Endothelial cell of umbilical vein (primary cell): ENCODE measurements around the gene PEMT. TPM values are rescaled to one million over a fixed set of nuclear protein-coding genes. Genes with fewer than 3 reads are reported as not detected.

Experiments used
- BruUV-seq: library from RNA; stranded (reverse); fragments of 400-500 nt; replicated peaks from 2 replicates; lab custom pipeline; 2021; lab: Mats Ljungman, UMichigan
- CTCF ChIA-PET: fragments of 300-600, 350-600 bp; sonication (Branson Sonifier 250); formaldehyde crosslinking; loops from one replicate; lab custom pipeline; 2021; ENCODE audit warnings: antibody characterized with exemption, inconsistent platforms; lab: Charles Lee
- POLR2A ChIA-PET: fragments of 300-600, 350-600 bp; sonication (Branson Sonifier 250); formaldehyde crosslinking; loops from one replicate; lab custom pipeline; 2021; ENCODE audit warnings: antibody characterized with exemption, inconsistent platforms; lab: Charles Lee
- DNase-seq: peaks from one replicate; pipeline ENCODE4 v3.0.0-alpha.2; 2011; ENCODE audit warnings: low read depth, low spot score
- FAIRE-seq: peaks from 2 replicates; lab custom pipeline; 2011; peaks lifted over from hg19 to GRCh38; lab: Jason Lieb, UNC
- H2AFZ ChIP-seq: 2 replicates; pipeline ENCODE4 v1.6.0; 2012; ENCODE audit warnings: low read depth, low read length, control low read depth, inconsistent platforms
- H3K27ac ChIP-seq: 2 replicates; pipeline ENCODE4 v1.5.1; 2011; ENCODE audit warnings: low read depth, mild to moderate bottlenecking, control low read depth, low read length, moderate library complexity; ENCODE audit not compliant: insufficient read depth
- H3K27me3 ChIP-seq, 2 experiments: 2 replicates each; pipeline versions ENCODE4 v1.6.0 to v1.6.1; 2011; ENCODE audit warnings: low read length in 2 of 2, mixed read lengths in 1 of 2; ENCODE audit not compliant: control insufficient read depth in 2 of 2, insufficient read depth in 2 of 2
- H3K36me3 ChIP-seq, 2 experiments: 2 replicates in 1 of 2; 3 replicates in 1 of 2; pipeline ENCODE4 v1.5.1; 2011; ENCODE audit warnings: low read length in 2 of 2, mild to moderate bottlenecking in 1 of 2, moderate library complexity in 1 of 2; ENCODE audit not compliant: control insufficient read depth in 2 of 2, insufficient read depth in 2 of 2; ENCODE audit errors: extremely low read depth in 1 of 2
- H3K4me1 ChIP-seq: 3 replicates; pipeline ENCODE4 v1.5.1; 2011; ENCODE audit warnings: mild to moderate bottlenecking, low read length; ENCODE audit not compliant: control insufficient read depth, insufficient read depth; ENCODE audit errors: extremely low read depth
- H3K4me2 ChIP-seq: 2 replicates; pipeline ENCODE4 v1.6.1; 2011; ENCODE audit warnings: low read length, control low read depth, mixed read lengths; ENCODE audit not compliant: insufficient read depth
- H3K4me3 ChIP-seq, 3 experiments: fragments of 200-600 bp in 1 of 3; sonication (generic), shearing (Covaris generic) in 1 of 3; replicated peaks in 1 of 3; 2 replicates each; pipeline ENCODE4 v1.5.1; 2011 to 2016; ENCODE audit warnings: control low read depth in 3 of 3, low read length in 3 of 3, mild to moderate bottlenecking in 2 of 3, inconsistent platforms in 1 of 3, low read depth in 1 of 3, moderate library complexity in 1 of 3; ENCODE audit not compliant: insufficient read depth in 1 of 3
- H3K79me2 ChIP-seq: 2 replicates; pipeline ENCODE4 v1.6.0; 2012; ENCODE audit warnings: low read length, inconsistent platforms; ENCODE audit not compliant: control insufficient read depth, insufficient read depth
- H3K9ac ChIP-seq: replicated peaks from 2 replicates; pipeline ENCODE3; 2011; ENCODE audit warnings: low read length, control low read depth; ENCODE audit not compliant: insufficient read depth; ENCODE audit errors: extremely low read depth
- H3K9me1 ChIP-seq: replicated peaks from 3 replicates; pipeline ENCODE4 v1.6.0; 2011; ENCODE audit warnings: mild to moderate bottlenecking, low read length; ENCODE audit not compliant: control insufficient read depth, insufficient read depth; ENCODE audit errors: extremely low read depth
- H3K9me3 ChIP-seq: replicated peaks from 2 replicates; pipeline ENCODE4 v1.5.1; 2012; ENCODE audit warnings: low read length, inconsistent platforms; ENCODE audit not compliant: control insufficient read depth, insufficient read depth
- H4K20me1 ChIP-seq: replicated peaks from 2 replicates; pipeline ENCODE3; 2011; ENCODE audit warnings: mild to moderate bottlenecking, low read length; ENCODE audit not compliant: control insufficient read depth, insufficient read depth; ENCODE audit errors: extremely low read depth
- CTCF ChIP-seq, 2 donors: IDR thresholded peaks; 1 replicate in 1 of 2; 2 replicates in 1 of 2; pipeline ENCODE4 v1.5.1; 2011; ENCODE audit warnings: low read length in 2 of 2, mild to moderate bottlenecking in 2 of 2, moderate library complexity in 2 of 2, control low read depth in 1 of 2, inconsistent platforms in 1 of 2, low read depth in 1 of 2; ENCODE audit not compliant: insufficient read depth in 1 of 2; ENCODE audit errors: extremely low read depth in 1 of 2
- EZH2 ChIP-seq: IDR thresholded peaks from 2 replicates; pipeline ENCODE4 v1.6.1; 2012; ENCODE audit warnings: borderline replicate concordance, low read depth, mild to moderate bottlenecking, moderate library complexity, low read length, inconsistent platforms; ENCODE audit not compliant: severe bottlenecking
- FOS ChIP-seq: IDR thresholded peaks from 2 replicates; pipeline ENCODE4 v1.6.1; 2011; ENCODE audit warnings: mild to moderate bottlenecking, low read length, moderate library complexity, borderline replicate concordance; ENCODE audit not compliant: insufficient read depth
- GATA2 ChIP-seq: IDR thresholded peaks from 2 replicates; pipeline ENCODE4 v1.7.0; 2011; ENCODE audit warnings: low read depth, mild to moderate bottlenecking, moderate library complexity, mixed read lengths, low read length; ENCODE audit not compliant: insufficient read length, insufficient read depth
- JUN ChIP-seq: IDR thresholded peaks from 2 replicates; pipeline ENCODE4 v1.6.1; 2011; ENCODE audit warnings: borderline replicate concordance, low read depth; ENCODE audit not compliant: insufficient read length, insufficient read depth
- MYC ChIP-seq: IDR thresholded peaks from one replicate; pipeline ENCODE4 v1.6.1; 2011; ENCODE audit warnings: mild to moderate bottlenecking, low read depth, low read length
- POLR2A ChIP-seq: IDR thresholded peaks from 2 replicates; pipeline ENCODE4 v1.6.1; 2012; ENCODE audit warnings: low read depth, mild to moderate bottlenecking, control low read depth, low read length
- POLR2AphosphoS5 ChIP-seq: IDR thresholded peaks from 2 replicates; pipeline ENCODE4 v1.6.1; 2012; ENCODE audit warnings: low read depth, mild to moderate bottlenecking, control low read depth, low read length, moderate library complexity; ENCODE audit not compliant: insufficient read depth
- dilution Hi-C: fragments of 300-500 bp; cut with MboI; formaldehyde crosslinking; loops from one replicate; pipeline ENCODE4 v1.15.0; 2019; ENCODE audit warnings: low sequenced_read_pairs; ENCODE audit not compliant: extremely low pct_ligation_motif_present
- intact Hi-C: fragments of 100-400 bp; cut with micrococcal nuclease; formaldehyde crosslinking; loops from one replicate; pipeline ENCODE4 v1.10.0; 2022
- polyA plus RNA-seq, 4 experiments: library from polyadenylated mRNA; depleted of rRNA in 3 of 4; stranded (reverse) in 3 of 4; unstranded in 1 of 4; fragments of >200 nt; gene quantifications; 2 replicates each; pipeline versions ENCODE4 v1.2.1 to v1.2.3, GENCODE V29; 2011 to 2012; ENCODE audit warnings: missing spikeins in 1 of 4
- total RNA-seq: library from RNA; stranded (reverse); gene quantifications from 2 replicates; pipeline ENCODE4 v1.2.3, GENCODE V29; 2021
- TF ChIP-seq, protein P1 (sequence below): IDR thresholded peaks from 2 replicates; pipeline ENCODE4 v1.6.1; 2011; ENCODE audit not compliant: insufficient read depth, insufficient read length

PEMT gene
- total and polyA plus RNA-seq, 2 donors (not counting 3 experiments of a cell fraction or from before 2014, with no cell fraction given), result 35.1 to 58.4 TPM

DNA sequence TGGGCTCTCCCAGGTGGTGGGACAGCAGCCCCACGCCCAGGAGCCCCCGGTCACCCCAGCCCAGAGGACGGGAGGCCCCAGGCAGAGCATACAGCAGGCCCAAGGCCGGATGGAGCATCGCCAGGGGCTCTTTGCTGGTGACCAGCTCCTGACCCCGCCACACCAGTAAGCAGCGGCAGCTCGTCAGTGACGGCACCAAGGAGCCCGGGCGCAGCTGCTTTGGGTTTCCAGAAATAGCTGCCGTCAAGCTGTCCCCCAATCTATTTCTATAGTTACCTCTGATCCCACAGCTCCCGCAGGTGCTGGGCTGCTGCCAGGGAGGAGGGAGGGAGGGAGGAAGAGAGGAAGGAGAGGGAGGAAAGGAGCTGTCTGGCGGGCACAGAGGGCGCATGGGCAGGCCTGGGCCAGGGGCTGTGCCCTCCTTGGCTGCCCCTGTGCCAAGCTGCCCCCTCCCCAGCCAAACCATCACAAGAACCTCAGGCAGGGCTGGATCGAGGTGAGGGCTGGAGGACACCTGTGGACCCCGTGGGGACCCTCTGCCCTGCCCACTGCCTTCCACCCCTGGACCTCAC lies 84.5 kb downstream of the PEMT start:
- POLR2A ChIA-PET, result no interaction called here
- FAIRE-seq, result no peak
- Histone ChIP-seq H4K20me1 (no peaks in the 10 kb centered on the region), H3K27ac (no peak overlapping the region), H3K4me3 (no peak overlapping the region), H3K4me1 (no peaks in the 10 kb centered on the region), H3K9me3 (no peaks in the 10 kb centered on the region), H3K9me1 (no peaks in the 10 kb centered on the region), H3K36me3 (no peaks in the 10 kb centered on the region), H3K79me2 (no peaks in the 10 kb centered on the region), H2AFZ (no peak overlapping the region), H3K27me3 (no peaks in the 10 kb centered on the region), H3K9ac (no peak overlapping the region), H3K4me2 (no peak overlapping the region)
- TF ChIP-seq JUN (no peak), CTCF (IDR thresholded peaks at IDR 0.05; ENCODE audit: extremely low read depth in 1 of 2, insufficient read depth in 1 of 2, low read depth in 1 of 2, low read length in 2 of 2) (no peak), EZH2 (no peak), FOS (no peak), POLR2A (no peak), POLR2AphosphoS5 (no peak), MYC (no peak), GATA2 (no peak)
- TF ChIP-seq, protein P1, sequence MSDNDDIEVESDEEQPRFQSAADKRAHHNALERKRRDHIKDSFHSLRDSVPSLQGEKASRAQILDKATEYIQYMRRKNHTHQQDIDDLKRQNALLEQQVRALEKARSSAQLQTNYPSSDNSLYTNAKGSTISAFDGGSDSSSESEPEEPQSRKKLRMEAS, result no peak
- intact Hi-C loops, result no loop called here
- dilution Hi-C loops, result no loop called here
- DNase-seq, result no peak
- CTCF ChIA-PET, result interaction anchor here (0.8 to 4.0 kb wide), 4 partner anchors 10 to 151 kb away, joined by 3 to 33 read pairs (median 4); partner anchors contain the start of gene RASD1
- no TSS peak for BruUV-seq
